ENCODE measurements around the gene ARPC4. TPM values are rescaled to one million over a fixed set of nuclear protein-coding genes. Genes with fewer than 3 reads are reported as not detected.

The ARPC4 gene
- total and polyA plus RNA-seq, 2 donors (not counting 3 experiments of a cell fraction or from before 2014, with no cell fraction given) = 181 to 197 TPM

GRCh38 chr3:9828801-9829755, 36.2 kb downstream of the ARPC4 start:
- TF ChIP-seq POLR2A (IDR thresholded peaks at IDR 0.05; ENCODE audit: low read depth, low read length) = no peak
- Histone ChIP-seq H3K36me3 (ENCODE audit: control insufficient read depth in 2 of 2, extremely low read depth in 1 of 2, insufficient read depth in 2 of 2, low read length in 2 of 2) (peaks cover 0 to 10% of the 10 kb centered on the region in 2 experiments), H3K9me1 (replicated peaks; ENCODE audit: control insufficient read depth, extremely low read depth, insufficient read depth, low read length) (no peaks in the 10 kb centered on the region), H3K4me1 (ENCODE audit: control insufficient read depth, extremely low read depth, insufficient read depth, low read length) (no peaks in the 10 kb centered on the region), H3K79me2 (ENCODE audit: control insufficient read depth, insufficient read depth, low read length) (no peaks in the 10 kb centered on the region), H3K9me3 (replicated peaks; ENCODE audit: control insufficient read depth, insufficient read depth, low read length) (no peaks in the 10 kb centered on the region), H3K27me3 (ENCODE audit: control insufficient read depth in 2 of 2, insufficient read depth in 2 of 2, low read length in 2 of 2) (no peaks in the 10 kb centered on the region), H4K20me1 (replicated peaks; ENCODE audit: control insufficient read depth, extremely low read depth, insufficient read depth, low read length) (no peaks in the 10 kb centered on the region), H3K4me2 (ENCODE audit: insufficient read depth, low read length) (no peak overlapping the region), H3K4me3 (replicated peaks in 1 of 3; ENCODE audit: insufficient read depth in 1 of 3, low read depth in 1 of 3, low read length in 3 of 3) (no peak overlapping the region), H3K9ac (replicated peaks; ENCODE audit: extremely low read depth, insufficient read depth, low read length) (no peak overlapping the region), H3K27ac (ENCODE audit: insufficient read depth, low read depth, low read length) (no peak overlapping the region), H2AFZ (ENCODE audit: low read depth, low read length) (no peak overlapping the region)
- CTCF ChIA-PET = interaction anchor here (1.1 kb wide), 1 partner anchor 96 kb away, joined by 4 read pairs; no protein-coding TSS in a partner anchor
- dilution Hi-C loops (cut with MboI; ENCODE audit: extremely low pct_ligation_motif_present, low sequenced_read_pairs) (no loop called here), intact Hi-C loops (cut with micrococcal nuclease) (no loop called here)
- FAIRE-seq (no peak), DNase-seq (ENCODE audit: low read depth, low spot score) (no peak)
- BruUV-seq (replicated peaks) = no TSS peak
- POLR2A ChIA-PET = no interaction called here

DNA sequence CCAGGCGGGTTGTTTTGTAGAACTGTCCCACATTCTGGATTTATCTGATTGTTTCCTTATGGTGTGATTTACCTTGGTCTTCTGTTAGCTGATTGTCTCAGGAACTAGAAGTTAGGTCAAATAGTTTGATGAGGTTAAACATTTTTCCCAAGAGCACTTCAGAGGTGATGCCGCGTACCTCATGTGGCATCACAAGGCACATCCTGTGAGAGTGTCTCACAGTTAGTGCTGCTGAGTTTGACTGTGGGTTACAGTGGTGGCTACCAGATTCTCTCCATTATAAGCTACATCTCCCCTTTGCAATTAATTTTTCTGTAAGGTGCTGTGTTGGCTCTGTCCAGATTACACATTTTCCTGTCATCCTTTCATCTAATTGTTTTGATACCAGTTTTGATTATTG, 38.4 kb downstream of the ARPC4 start:
- POLR2A ChIA-PET = no interaction called here
- FAIRE-seq = no peak
- TF ChIP-seq POLR2A (IDR thresholded peaks at IDR 0.05; ENCODE audit: low read depth, low read length) = no peak
- no peak for TF ChIP-seq GATA2 (IDR thresholded peaks at IDR 0.05; ENCODE audit: insufficient read depth, insufficient read length, low read depth, low read length)
- TF ChIP-seq, protein P1, sequence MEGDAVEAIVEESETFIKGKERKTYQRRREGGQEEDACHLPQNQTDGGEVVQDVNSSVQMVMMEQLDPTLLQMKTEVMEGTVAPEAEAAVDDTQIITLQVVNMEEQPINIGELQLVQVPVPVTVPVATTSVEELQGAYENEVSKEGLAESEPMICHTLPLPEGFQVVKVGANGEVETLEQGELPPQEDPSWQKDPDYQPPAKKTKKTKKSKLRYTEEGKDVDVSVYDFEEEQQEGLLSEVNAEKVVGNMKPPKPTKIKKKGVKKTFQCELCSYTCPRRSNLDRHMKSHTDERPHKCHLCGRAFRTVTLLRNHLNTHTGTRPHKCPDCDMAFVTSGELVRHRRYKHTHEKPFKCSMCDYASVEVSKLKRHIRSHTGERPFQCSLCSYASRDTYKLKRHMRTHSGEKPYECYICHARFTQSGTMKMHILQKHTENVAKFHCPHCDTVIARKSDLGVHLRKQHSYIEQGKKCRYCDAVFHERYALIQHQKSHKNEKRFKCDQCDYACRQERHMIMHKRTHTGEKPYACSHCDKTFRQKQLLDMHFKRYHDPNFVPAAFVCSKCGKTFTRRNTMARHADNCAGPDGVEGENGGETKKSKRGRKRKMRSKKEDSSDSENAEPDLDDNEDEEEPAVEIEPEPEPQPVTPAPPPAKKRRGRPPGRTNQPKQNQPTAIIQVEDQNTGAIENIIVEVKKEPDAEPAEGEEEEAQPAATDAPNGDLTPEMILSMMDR (IDR thresholded peaks at IDR 0.05; ENCODE audit: extremely low read depth in 1 of 2, insufficient read depth in 1 of 2, low read depth in 1 of 2, low read length in 2 of 2) = no peak
- TF ChIP-seq MAX (IDR thresholded peaks at IDR 0.05; ENCODE audit: insufficient read depth, insufficient read length) = no peak
- TF ChIP-seq FOS (IDR thresholded peaks at IDR 0.05; ENCODE audit: borderline replicate concordance, insufficient read depth, low read length) = no peak
- H3K79me2 ChIP-seq (ENCODE audit: control insufficient read depth, insufficient read depth, low read length) = no peaks in the 10 kb centered on the region
- no peak overlapping the region for H3K4me3 ChIP-seq (replicated peaks in 1 of 3; ENCODE audit: insufficient read depth in 1 of 3, low read depth in 1 of 3, low read length in 3 of 3)
- no peak for DNase-seq (ENCODE audit: low read depth, low spot score)
- intact Hi-C loops (cut with micrococcal nuclease) (no loop called here), dilution Hi-C loops (cut with MboI; ENCODE audit: extremely low pct_ligation_motif_present, low sequenced_read_pairs) (no loop called here)
- no peak overlapping the region for H3K9ac ChIP-seq (replicated peaks; ENCODE audit: extremely low read depth, insufficient read depth, low read length)
- no peaks in the 10 kb centered on the region for H3K9me1 ChIP-seq (replicated peaks; ENCODE audit: control insufficient read depth, extremely low read depth, insufficient read depth, low read length)
- BruUV-seq (replicated peaks) = no TSS peak
- no peaks in the 10 kb centered on the region for H3K27me3 ChIP-seq (ENCODE audit: control insufficient read depth in 2 of 2, insufficient read depth in 2 of 2, low read length in 2 of 2)
- CTCF ChIA-PET = interaction anchor here (1.0 to 1.6 kb wide), 3 partner anchors 12 to 115 kb away, joined by 3 read pairs; no protein-coding TSS in a partner anchor
- H3K9me3 ChIP-seq (replicated peaks; ENCODE audit: control insufficient read depth, insufficient read depth, low read length) = no peaks in the 10 kb centered on the region
- H3K27ac ChIP-seq (ENCODE audit: insufficient read depth, low read depth, low read length) = no peak overlapping the region
- H4K20me1 ChIP-seq (replicated peaks; ENCODE audit: control insufficient read depth, extremely low read depth, insufficient read depth, low read length) = no peaks in the 10 kb centered on the region
- H3K4me1 ChIP-seq (ENCODE audit: control insufficient read depth, extremely low read depth, insufficient read depth, low read length) = no peaks in the 10 kb centered on the region
- H3K36me3 ChIP-seq (ENCODE audit: control insufficient read depth in 2 of 2, extremely low read depth in 1 of 2, insufficient read depth in 2 of 2, low read length in 2 of 2) = peaks cover 0 to 17% of the 10 kb centered on the region in 2 experiments
- no peak overlapping the region for H3K4me2 ChIP-seq (ENCODE audit: insufficient read depth, low read length)
- no peak overlapping the region for H2AFZ ChIP-seq (ENCODE audit: low read depth, low read length)
